HCT116 (cell line): ENCODE results near the gene POFUT2. TPM values are rescaled to one million over a fixed set of nuclear protein-coding genes. Genes with fewer than 3 reads are reported as not detected.

Experiments used
- ATAC-seq: fragments of 200-7000 bp; cut with Tn5 transposase; 2 replicates; pipeline ENCODE4 v1.9.1; 2020; ENCODE audit warnings: mild to moderate bottlenecking, moderate library complexity
- BruUV-seq: library from RNA; stranded (reverse); fragments of 400-500 nt; replicated peaks from 2 replicates; lab custom pipeline; 2021; lab: Mats Ljungman, UMichigan
- CTCF ChIA-PET: fragments of 300-600 bp; sonication (Branson Sonifier 250); formaldehyde crosslinking; loops from one replicate; lab custom pipeline; 2021; ENCODE audit warnings: antibody characterized with exemption; lab: Charles Lee
- POLR2A ChIA-PET: fragments of 300-600, 350-600 bp; sonication (Branson Sonifier 250); formaldehyde crosslinking; loops from one replicate; lab custom pipeline; 2021; ENCODE audit warnings: antibody characterized with exemption; lab: Charles Lee
- RAD21 ChIA-PET, 2 experiments: fragments of 300-600 bp; sonication (Branson Sonifier 250); formaldehyde crosslinking; loops; one replicate each; lab custom pipeline; 2023; ENCODE audit warnings: low total read pairs in 2 of 2; ENCODE audit not compliant: uncharacterized antibody in 2 of 2, unreplicated experiment in 2 of 2, low non-redundant PET in 1 of 2; lab: Charles Lee
- DNase-seq: peaks from one replicate; pipeline ENCODE4 v3.0.0-alpha.2; 2010; ENCODE audit warnings: low read depth, low spot score
- H2AFZ ChIP-seq: fragments of 200-600 bp; shearing (Covaris generic), sonication (generic); 2 replicates; pipeline ENCODE4 v1.6.1; 2017; ENCODE audit warnings: low read depth, mixed run types, mixed read lengths, antibody characterized with exemption, low read length; ENCODE audit not compliant: poor library complexity, severe bottlenecking
- H3K27ac ChIP-seq: 2 replicates; pipeline ENCODE4 v1.5.1; 2012; ENCODE audit warnings: low read depth, low read length
- H3K27me3 ChIP-seq: fragments of 200-600 bp; sonication (generic); 2 replicates; pipeline ENCODE4 v1.6.1; 2016; ENCODE audit warnings: mixed run types, low read length, mixed read lengths; ENCODE audit not compliant: insufficient read depth
- H3K36me3 ChIP-seq, 2 experiments: fragments of 200-500 bp in 1 of 2; fragments of 200-600 bp in 1 of 2; sonication (Bioruptor generic) in 1 of 2; sonication (generic) in 1 of 2; 2 replicates each; pipeline versions ENCODE4 v1.5.1 to v1.6.1; 2014 to 2016; ENCODE audit warnings: low read length in 2 of 2, inconsistent platforms in 1 of 2, mixed read lengths in 1 of 2, mixed run types in 1 of 2; ENCODE audit not compliant: insufficient read depth in 2 of 2, control insufficient read depth in 1 of 2
- H3K4me1 ChIP-seq, 2 experiments: fragments of 200-600 bp in 1 of 2; sonication (generic) in 1 of 2; 2 replicates each; pipeline versions ENCODE4 v1.5.1 to v1.6.1; 2012 to 2017; ENCODE audit warnings: low read length in 2 of 2, inconsistent platforms in 1 of 2, mild to moderate bottlenecking in 1 of 2, mixed read lengths in 1 of 2, mixed run types in 1 of 2, moderate library complexity in 1 of 2; ENCODE audit not compliant: insufficient read depth in 2 of 2, control insufficient read depth in 1 of 2
- H3K4me2 ChIP-seq: fragments of 200-600 bp; sonication (generic); 2 replicates; pipeline ENCODE4 v1.6.1; 2017; ENCODE audit warnings: mixed run types, low read length, mixed read lengths
- H3K4me3 ChIP-seq, 2 experiments: fragments of 200-600 bp in 1 of 2; sonication (generic) in 1 of 2; replicated peaks in 1 of 2; 2 replicates each; pipeline ENCODE4 v1.5.1; 2011 to 2016; ENCODE audit warnings: low read length in 2 of 2, control low read depth in 1 of 2, low read depth in 1 of 2, mild to moderate bottlenecking in 1 of 2, mixed read lengths in 1 of 2, mixed run types in 1 of 2
- H3K79me2 ChIP-seq: fragments of 200-600 bp; sonication (generic); 2 replicates; pipeline ENCODE4 v1.6.1; 2017; ENCODE audit warnings: mild to moderate bottlenecking, mixed run types, low read length, moderate library complexity, mixed read lengths; ENCODE audit not compliant: insufficient read depth
- H3K9ac ChIP-seq: fragments of 200-600 bp; sonication (generic); 2 replicates; pipeline ENCODE4 v1.6.1; 2016; ENCODE audit warnings: low read length, mixed read lengths
- H3K9me2 ChIP-seq: fragments of 200-600 bp; sonication (generic), shearing (Covaris generic); 2 replicates; pipeline ENCODE4 v1.6.1; 2017; ENCODE audit warnings: mixed run types, mild to moderate bottlenecking, moderate library complexity; ENCODE audit not compliant: insufficient read depth
- H3K9me3 ChIP-seq, 2 experiments: fragments of 200-500 bp in 1 of 2; fragments of 200-600 bp in 1 of 2; sonication (Bioruptor generic) in 1 of 2; sonication (generic) in 1 of 2; 2 replicates each; pipeline ENCODE4 v1.6.1; 2014 to 2017; ENCODE audit warnings: low read length in 2 of 2, mixed read lengths in 2 of 2, inconsistent platforms in 1 of 2, low read depth in 1 of 2, mild to moderate bottlenecking in 1 of 2, mixed run types in 1 of 2, moderate library complexity in 1 of 2; ENCODE audit not compliant: control insufficient read depth in 1 of 2, insufficient read depth in 1 of 2
- H4K20me1 ChIP-seq: fragments of 200-600 bp; sonication (generic), shearing (Covaris generic); 2 replicates; pipeline ENCODE4 v1.6.1; 2017; ENCODE audit warnings: mixed run types, mild to moderate bottlenecking, moderate library complexity; ENCODE audit not compliant: insufficient read depth
- CEBPB ChIP-seq: IDR thresholded peaks from 2 replicates; pipeline ENCODE4 v1.6.1; 2012; ENCODE audit warnings: low read depth
- EGR1 ChIP-seq: IDR thresholded peaks from 2 replicates; pipeline ENCODE4 v1.6.1; 2012; ENCODE audit warnings: low read depth
- ELF1 ChIP-seq: IDR thresholded peaks from 2 replicates; pipeline ENCODE4 v1.6.1; 2012; ENCODE audit warnings: low read depth, borderline replicate concordance
- EZH2 ChIP-seq: fragments of 200-600 bp; sonication (generic); IDR thresholded peaks from 2 replicates; pipeline ENCODE4 v1.6.1; 2017; ENCODE audit warnings: antibody characterized with exemption, mixed run types
- EZH2phosphoT487 ChIP-seq: fragments of 200-600 bp; IDR thresholded peaks from 2 replicates; pipeline ENCODE4 v1.6.1; 2018; ENCODE audit warnings: antibody characterized with exemption, borderline replicate concordance
- JUND ChIP-seq: IDR thresholded peaks from 2 replicates; pipeline ENCODE4 v1.6.1; 2012
- POLR2A ChIP-seq: IDR thresholded peaks from 2 replicates; pipeline ENCODE4 v1.7.0; 2011; ENCODE audit warnings: borderline replicate concordance; ENCODE audit not compliant: insufficient read depth, insufficient read length; ENCODE audit errors: extremely low read depth
- POLR2AphosphoS5 ChIP-seq: IDR thresholded peaks from 2 replicates; pipeline ENCODE4 v1.6.1; 2011; ENCODE audit warnings: mild to moderate bottlenecking, low read depth, low read length, moderate library complexity
- RAD21 ChIP-seq: IDR thresholded peaks from 2 replicates; pipeline ENCODE4 v1.6.1; 2012; ENCODE audit warnings: low read depth, mild to moderate bottlenecking
- SP1 ChIP-seq: IDR thresholded peaks from 2 replicates; pipeline ENCODE4 v1.6.1; 2012; ENCODE audit warnings: low read depth
- SRF ChIP-seq: IDR thresholded peaks from 2 replicates; pipeline ENCODE4 v1.6.1; 2012; ENCODE audit warnings: low read depth
- TCF7L2 ChIP-seq: IDR thresholded peaks from 2 replicates; pipeline ENCODE4 v1.7.0; 2011; ENCODE audit warnings: borderline replicate concordance, inconsistent platforms; ENCODE audit not compliant: insufficient read depth, insufficient read length; ENCODE audit errors: extremely low read depth
- ZBTB33 ChIP-seq: IDR thresholded peaks from 2 replicates; pipeline ENCODE4 v1.6.1; 2011; ENCODE audit warnings: mild to moderate bottlenecking, low read length, moderate library complexity; ENCODE audit not compliant: insufficient replicate concordance; ENCODE audit errors: extremely low read depth
- ZFX ChIP-seq: fragments of 450-650 bp; IDR thresholded peaks from 2 replicates; pipeline ENCODE4 v1.6.1; 2017
- ZNF274 ChIP-seq: fragments of 200-500 bp; sonication (Bioruptor generic); IDR thresholded peaks from 2 replicates; pipeline ENCODE4 v1.6.1; 2014; ENCODE audit warnings: mild to moderate bottlenecking, low read depth, low read length, inconsistent platforms
- intact Hi-C: fragments of 100-400 bp; cut with micrococcal nuclease; formaldehyde crosslinking; loops from 2 replicates; pipeline ENCODE4 v1.10.0; 2022
- total RNA-seq: library from RNA; stranded (reverse); gene quantifications from one replicate; pipeline ENCODE4 v1.2.1, GENCODE V29; 2021; ENCODE audit not compliant: unreplicated experiment
- TF ChIP-seq, protein P1 (sequence below), 3 experiments: fragments of 200-600 bp in 1 of 3; sonication (generic) in 1 of 3; IDR thresholded peaks in 2 of 3; conservative IDR thresholded peaks in 1 of 3; 2 replicates each; pipeline ENCODE4 v1.5.1; 2012 to 2017; ENCODE audit warnings: low read depth in 2 of 3, low read length in 2 of 3, antibody characterized with exemption in 1 of 3, borderline replicate concordance in 1 of 3, control low read depth in 1 of 3, mild to moderate bottlenecking in 1 of 3, mixed read lengths in 1 of 3, mixed run types in 1 of 3, moderate library complexity in 1 of 3; ENCODE audit not compliant: insufficient read depth in 1 of 3
- TF ChIP-seq, protein P2 (sequence below): IDR thresholded peaks from 2 replicates; pipeline ENCODE4 v1.6.1; 2012
- TF ChIP-seq, protein P3 (sequence below): IDR thresholded peaks from 2 replicates; pipeline ENCODE4 v1.6.1; 2012
- TF ChIP-seq, protein P4 (sequence below): IDR thresholded peaks from 2 replicates; pipeline ENCODE4 v1.6.1; 2012; ENCODE audit warnings: low read depth

The POFUT2 gene
- total RNA-seq, 1 experiment from 2014 or later: 20.5 TPM

GRCh38 chr21:45280969-45281368, 6.7 kb downstream of the POFUT2 start:
- H3K9me3 ChIP-seq: no peaks in the 10 kb centered on the region
- BruUV-seq: no TSS peak
- no peaks in the 10 kb centered on the region for H4K20me1 ChIP-seq
- POLR2A ChIA-PET: no interaction called here
- no peak for ATAC-seq
- no peak overlapping the region for H3K4me3 ChIP-seq
- no peaks in the 10 kb centered on the region for H3K4me1 ChIP-seq
- TF ChIP-seq ZNF274 (no peak), POLR2AphosphoS5 (no peak), ZFX (no peak), EZH2phosphoT487 (no peak), SRF (no peak), SP1 (no peak), CEBPB (no peak), TCF7L2 (no peak), EZH2 (no peak), ELF1 (no peak), EGR1 (no peak), ZBTB33 (no peak), POLR2A (no peak), JUND (no peak), RAD21 (no peak)
- TF ChIP-seq, protein P1, sequence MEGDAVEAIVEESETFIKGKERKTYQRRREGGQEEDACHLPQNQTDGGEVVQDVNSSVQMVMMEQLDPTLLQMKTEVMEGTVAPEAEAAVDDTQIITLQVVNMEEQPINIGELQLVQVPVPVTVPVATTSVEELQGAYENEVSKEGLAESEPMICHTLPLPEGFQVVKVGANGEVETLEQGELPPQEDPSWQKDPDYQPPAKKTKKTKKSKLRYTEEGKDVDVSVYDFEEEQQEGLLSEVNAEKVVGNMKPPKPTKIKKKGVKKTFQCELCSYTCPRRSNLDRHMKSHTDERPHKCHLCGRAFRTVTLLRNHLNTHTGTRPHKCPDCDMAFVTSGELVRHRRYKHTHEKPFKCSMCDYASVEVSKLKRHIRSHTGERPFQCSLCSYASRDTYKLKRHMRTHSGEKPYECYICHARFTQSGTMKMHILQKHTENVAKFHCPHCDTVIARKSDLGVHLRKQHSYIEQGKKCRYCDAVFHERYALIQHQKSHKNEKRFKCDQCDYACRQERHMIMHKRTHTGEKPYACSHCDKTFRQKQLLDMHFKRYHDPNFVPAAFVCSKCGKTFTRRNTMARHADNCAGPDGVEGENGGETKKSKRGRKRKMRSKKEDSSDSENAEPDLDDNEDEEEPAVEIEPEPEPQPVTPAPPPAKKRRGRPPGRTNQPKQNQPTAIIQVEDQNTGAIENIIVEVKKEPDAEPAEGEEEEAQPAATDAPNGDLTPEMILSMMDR (IDR thresholded peaks at IDR 0.05 in 2 of 3, conservative IDR thresholded peaks at IDR 0.05 in 1 of 3; ENCODE audit: borderline replicate concordance in 1 of 3, insufficient read depth in 1 of 3, low read depth in 2 of 3, low read length in 2 of 3): no peak
- TF ChIP-seq, protein P2, sequence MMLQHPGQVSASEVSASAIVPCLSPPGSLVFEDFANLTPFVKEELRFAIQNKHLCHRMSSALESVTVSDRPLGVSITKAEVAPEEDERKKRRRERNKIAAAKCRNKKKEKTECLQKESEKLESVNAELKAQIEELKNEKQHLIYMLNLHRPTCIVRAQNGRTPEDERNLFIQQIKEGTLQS: no peak
- TF ChIP-seq, protein P3, sequence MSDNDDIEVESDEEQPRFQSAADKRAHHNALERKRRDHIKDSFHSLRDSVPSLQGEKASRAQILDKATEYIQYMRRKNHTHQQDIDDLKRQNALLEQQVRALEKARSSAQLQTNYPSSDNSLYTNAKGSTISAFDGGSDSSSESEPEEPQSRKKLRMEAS: no peak
- TF ChIP-seq, protein P4, sequence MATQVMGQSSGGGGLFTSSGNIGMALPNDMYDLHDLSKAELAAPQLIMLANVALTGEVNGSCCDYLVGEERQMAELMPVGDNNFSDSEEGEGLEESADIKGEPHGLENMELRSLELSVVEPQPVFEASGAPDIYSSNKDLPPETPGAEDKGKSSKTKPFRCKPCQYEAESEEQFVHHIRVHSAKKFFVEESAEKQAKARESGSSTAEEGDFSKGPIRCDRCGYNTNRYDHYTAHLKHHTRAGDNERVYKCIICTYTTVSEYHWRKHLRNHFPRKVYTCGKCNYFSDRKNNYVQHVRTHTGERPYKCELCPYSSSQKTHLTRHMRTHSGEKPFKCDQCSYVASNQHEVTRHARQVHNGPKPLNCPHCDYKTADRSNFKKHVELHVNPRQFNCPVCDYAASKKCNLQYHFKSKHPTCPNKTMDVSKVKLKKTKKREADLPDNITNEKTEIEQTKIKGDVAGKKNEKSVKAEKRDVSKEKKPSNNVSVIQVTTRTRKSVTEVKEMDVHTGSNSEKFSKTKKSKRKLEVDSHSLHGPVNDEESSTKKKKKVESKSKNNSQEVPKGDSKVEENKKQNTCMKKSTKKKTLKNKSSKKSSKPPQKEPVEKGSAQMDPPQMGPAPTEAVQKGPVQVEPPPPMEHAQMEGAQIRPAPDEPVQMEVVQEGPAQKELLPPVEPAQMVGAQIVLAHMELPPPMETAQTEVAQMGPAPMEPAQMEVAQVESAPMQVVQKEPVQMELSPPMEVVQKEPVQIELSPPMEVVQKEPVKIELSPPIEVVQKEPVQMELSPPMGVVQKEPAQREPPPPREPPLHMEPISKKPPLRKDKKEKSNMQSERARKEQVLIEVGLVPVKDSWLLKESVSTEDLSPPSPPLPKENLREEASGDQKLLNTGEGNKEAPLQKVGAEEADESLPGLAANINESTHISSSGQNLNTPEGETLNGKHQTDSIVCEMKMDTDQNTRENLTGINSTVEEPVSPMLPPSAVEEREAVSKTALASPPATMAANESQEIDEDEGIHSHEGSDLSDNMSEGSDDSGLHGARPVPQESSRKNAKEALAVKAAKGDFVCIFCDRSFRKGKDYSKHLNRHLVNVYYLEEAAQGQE: no peak
- TF ChIP-seq, all 23 proteins: peak for 0
- intact Hi-C loops: no loop called here
- Histone ChIP-seq H3K36me3 (peaks cover 13 to 20% of the 10 kb centered on the region in 2 experiments; a peak in 3 of 4 replicates), H3K9ac (no peak overlapping the region), H3K9me2 (no peaks in the 10 kb centered on the region), H3K27me3 (no peaks in the 10 kb centered on the region), H3K79me2 (peaks cover 3% of the 10 kb centered on the region), H2AFZ (no peak overlapping the region), H3K27ac (no peak overlapping the region), H3K4me2 (no peak overlapping the region)
- no peak for DNase-seq
- RAD21 ChIA-PET: no interaction called here
- CTCF ChIA-PET: no interaction called here
